ENCODE measurements around the gene SPAG17.

SPAG17 gene

GRCh38 chr1:118202076-118202608 lies 17.1 kb upstream of the SPAG17 start:
- H2AFZ ChIP-seq (ENCODE audit: low read depth, low read length), result no peak overlapping the region
- no peaks in the 10 kb centered on the region for H3K9me3 ChIP-seq (ENCODE audit: insufficient read depth, low read length)
- no peak overlapping the region for H3K4me2 ChIP-seq (ENCODE audit: low read length)
- no peak overlapping the region for H3K4me3 ChIP-seq (ENCODE audit: low read length)
- no peaks in the 10 kb centered on the region for H3K36me3 ChIP-seq (replicated peaks; ENCODE audit: low read depth, low read length)
- H3K27ac ChIP-seq (ENCODE audit: low read length), result no peak overlapping the region
- no peak for TF ChIP-seq CTCF (IDR thresholded peaks at IDR 0.05; ENCODE audit: low read depth, low read length)
- TF ChIP-seq EZH2phosphoT487 (IDR thresholded peaks at IDR 0.05; ENCODE audit: low read depth), result no peak
- H3K27me3 ChIP-seq (ENCODE audit: low read depth, low read length), result no peaks in the 10 kb centered on the region
- no peaks in the 10 kb centered on the region for H3K79me2 ChIP-seq (ENCODE audit: low read length)
- no peak overlapping the region for H3K9ac ChIP-seq (ENCODE audit: low read length)
- no peaks in the 10 kb centered on the region for H3K4me1 ChIP-seq (ENCODE audit: low read length)
- H4K20me1 ChIP-seq (ENCODE audit: insufficient read depth, low read length), result no peaks in the 10 kb centered on the region

- H2AFZ ChIP-seq (ENCODE audit: low read depth, low read length), result no peak overlapping the region
- H3K27ac ChIP-seq (ENCODE audit: low read length), result no peak overlapping the region
- no peaks in the 10 kb centered on the region for H3K36me3 ChIP-seq (replicated peaks; ENCODE audit: low read depth, low read length)
- H3K4me1 ChIP-seq (ENCODE audit: low read length), result no peaks in the 10 kb centered on the region
- TF ChIP-seq CTCF (IDR thresholded peaks at IDR 0.05; ENCODE audit: low read depth, low read length), result no peak
- no peak for TF ChIP-seq EZH2phosphoT487 (IDR thresholded peaks at IDR 0.05; ENCODE audit: low read depth)
- H3K9me3 ChIP-seq (ENCODE audit: insufficient read depth, low read length), result no peaks in the 10 kb centered on the region
- no peak overlapping the region for H3K9ac ChIP-seq (ENCODE audit: low read length)
- no peak overlapping the region for H3K4me3 ChIP-seq (ENCODE audit: low read length)
- no peaks in the 10 kb centered on the region for H4K20me1 ChIP-seq (ENCODE audit: insufficient read depth, low read length)
- H3K79me2 ChIP-seq (ENCODE audit: low read length), result no peaks in the 10 kb centered on the region
- no peaks in the 10 kb centered on the region for H3K27me3 ChIP-seq (ENCODE audit: low read depth, low read length)
- H3K4me2 ChIP-seq (ENCODE audit: low read length), result no peak overlapping the region
These were observed 16.5 kb upstream of the SPAG17 start for GRCh38 chr1:118201524-118201923.

- Histone ChIP-seq H3K79me2 (ENCODE audit: low read length) (no peaks in the 10 kb centered on the region), H3K27ac (ENCODE audit: low read length) (no peak overlapping the region), H3K4me3 (ENCODE audit: low read length) (no peak overlapping the region), H4K20me1 (ENCODE audit: insufficient read depth, low read length) (no peaks in the 10 kb centered on the region), H3K27me3 (ENCODE audit: low read depth, low read length) (no peaks in the 10 kb centered on the region), H3K4me2 (ENCODE audit: low read length) (no peak overlapping the region), H3K4me1 (ENCODE audit: low read length) (no peaks in the 10 kb centered on the region), H3K9ac (ENCODE audit: low read length) (no peak overlapping the region), H2AFZ (ENCODE audit: low read depth, low read length) (no peak overlapping the region), H3K36me3 (replicated peaks; ENCODE audit: low read depth, low read length) (no peaks in the 10 kb centered on the region), H3K9me3 (ENCODE audit: insufficient read depth, low read length) (no peaks in the 10 kb centered on the region)
- no peak for TF ChIP-seq CTCF (IDR thresholded peaks at IDR 0.05; ENCODE audit: low read depth, low read length)
- no peak for TF ChIP-seq EZH2phosphoT487 (IDR thresholded peaks at IDR 0.05; ENCODE audit: low read depth)
These were observed 15.8 kb upstream of the SPAG17 start for GRCh38 chr1:118200836-118201235.

- Histone ChIP-seq H3K79me2 (ENCODE audit: low read length) (no peaks in the 10 kb centered on the region), H4K20me1 (ENCODE audit: insufficient read depth, low read length) (no peaks in the 10 kb centered on the region), H3K9ac (ENCODE audit: low read length) (no peak overlapping the region), H3K27me3 (ENCODE audit: low read depth, low read length) (no peaks in the 10 kb centered on the region), H3K4me2 (ENCODE audit: low read length) (no peak overlapping the region), H3K4me3 (ENCODE audit: low read length) (no peak overlapping the region), H3K9me3 (ENCODE audit: insufficient read depth, low read length) (no peaks in the 10 kb centered on the region), H2AFZ (ENCODE audit: low read depth, low read length) (no peak overlapping the region), H3K27ac (ENCODE audit: low read length) (no peak overlapping the region), H3K4me1 (ENCODE audit: low read length) (no peaks in the 10 kb centered on the region), H3K36me3 (replicated peaks; ENCODE audit: low read depth, low read length) (no peaks in the 10 kb centered on the region)
- TF ChIP-seq EZH2phosphoT487 (IDR thresholded peaks at IDR 0.05; ENCODE audit: low read depth) (no peak), CTCF (IDR thresholded peaks at IDR 0.05; ENCODE audit: low read depth, low read length) (no peak)
These were observed 5.5 kb upstream of the SPAG17 start for GRCh38 chr1:118190561-118190960.

Data from OCI-LY3 (cell line).